Endothelial cell of umbilical vein (primary cell): ENCODE data around the gene OSTC. TPM values are rescaled to one million over a fixed set of nuclear protein-coding genes. Genes with fewer than 3 reads are reported as not detected.

ENCODE experiments used
- BruUV-seq: library from RNA; stranded (reverse); fragments of 400-500 nt; replicated peaks from 2 replicates; lab custom pipeline; 2021; lab: Mats Ljungman, UMichigan
- CTCF ChIA-PET: fragments of 300-600, 350-600 bp; sonication (Branson Sonifier 250); formaldehyde crosslinking; loops from one replicate; lab custom pipeline; 2021; ENCODE audit warnings: antibody characterized with exemption, inconsistent platforms; lab: Charles Lee
- POLR2A ChIA-PET: fragments of 300-600, 350-600 bp; sonication (Branson Sonifier 250); formaldehyde crosslinking; loops from one replicate; lab custom pipeline; 2021; ENCODE audit warnings: antibody characterized with exemption, inconsistent platforms; lab: Charles Lee
- DNase-seq: peaks from one replicate; pipeline ENCODE4 v3.0.0-alpha.2; 2011; ENCODE audit warnings: low read depth, low spot score
- FAIRE-seq: peaks from 2 replicates; lab custom pipeline; 2011; peaks lifted over from hg19 to GRCh38; lab: Jason Lieb, UNC
- H2AFZ ChIP-seq: 2 replicates; pipeline ENCODE4 v1.6.0; 2012; ENCODE audit warnings: low read depth, low read length, control low read depth, inconsistent platforms
- H3K27ac ChIP-seq: 2 replicates; pipeline ENCODE4 v1.5.1; 2011; ENCODE audit warnings: low read depth, mild to moderate bottlenecking, control low read depth, low read length, moderate library complexity; ENCODE audit not compliant: insufficient read depth
- H3K27me3 ChIP-seq, 2 experiments: 2 replicates each; pipeline versions ENCODE4 v1.6.0 to v1.6.1; 2011; ENCODE audit warnings: low read length in 2 of 2, mixed read lengths in 1 of 2; ENCODE audit not compliant: control insufficient read depth in 2 of 2, insufficient read depth in 2 of 2
- H3K36me3 ChIP-seq, 2 experiments: 2 replicates in 1 of 2; 3 replicates in 1 of 2; pipeline ENCODE4 v1.5.1; 2011; ENCODE audit warnings: low read length in 2 of 2, mild to moderate bottlenecking in 1 of 2, moderate library complexity in 1 of 2; ENCODE audit not compliant: control insufficient read depth in 2 of 2, insufficient read depth in 2 of 2; ENCODE audit errors: extremely low read depth in 1 of 2
- H3K4me1 ChIP-seq: 3 replicates; pipeline ENCODE4 v1.5.1; 2011; ENCODE audit warnings: mild to moderate bottlenecking, low read length; ENCODE audit not compliant: control insufficient read depth, insufficient read depth; ENCODE audit errors: extremely low read depth
- H3K4me2 ChIP-seq: 2 replicates; pipeline ENCODE4 v1.6.1; 2011; ENCODE audit warnings: low read length, control low read depth, mixed read lengths; ENCODE audit not compliant: insufficient read depth
- H3K4me3 ChIP-seq, 3 experiments: fragments of 200-600 bp in 1 of 3; sonication (generic), shearing (Covaris generic) in 1 of 3; replicated peaks in 1 of 3; 2 replicates each; pipeline ENCODE4 v1.5.1; 2011 to 2016; ENCODE audit warnings: control low read depth in 3 of 3, low read length in 3 of 3, mild to moderate bottlenecking in 2 of 3, inconsistent platforms in 1 of 3, low read depth in 1 of 3, moderate library complexity in 1 of 3; ENCODE audit not compliant: insufficient read depth in 1 of 3
- H3K79me2 ChIP-seq: 2 replicates; pipeline ENCODE4 v1.6.0; 2012; ENCODE audit warnings: low read length, inconsistent platforms; ENCODE audit not compliant: control insufficient read depth, insufficient read depth
- H3K9ac ChIP-seq: replicated peaks from 2 replicates; pipeline ENCODE3; 2011; ENCODE audit warnings: low read length, control low read depth; ENCODE audit not compliant: insufficient read depth; ENCODE audit errors: extremely low read depth
- H3K9me1 ChIP-seq: replicated peaks from 3 replicates; pipeline ENCODE4 v1.6.0; 2011; ENCODE audit warnings: mild to moderate bottlenecking, low read length; ENCODE audit not compliant: control insufficient read depth, insufficient read depth; ENCODE audit errors: extremely low read depth
- H3K9me3 ChIP-seq: replicated peaks from 2 replicates; pipeline ENCODE4 v1.5.1; 2012; ENCODE audit warnings: low read length, inconsistent platforms; ENCODE audit not compliant: control insufficient read depth, insufficient read depth
- H4K20me1 ChIP-seq: replicated peaks from 2 replicates; pipeline ENCODE3; 2011; ENCODE audit warnings: mild to moderate bottlenecking, low read length; ENCODE audit not compliant: control insufficient read depth, insufficient read depth; ENCODE audit errors: extremely low read depth
- EZH2 ChIP-seq: IDR thresholded peaks from 2 replicates; pipeline ENCODE4 v1.6.1; 2012; ENCODE audit warnings: borderline replicate concordance, low read depth, mild to moderate bottlenecking, moderate library complexity, low read length, inconsistent platforms; ENCODE audit not compliant: severe bottlenecking
- FOS ChIP-seq: IDR thresholded peaks from 2 replicates; pipeline ENCODE4 v1.6.1; 2011; ENCODE audit warnings: mild to moderate bottlenecking, low read length, moderate library complexity, borderline replicate concordance; ENCODE audit not compliant: insufficient read depth
- GATA2 ChIP-seq: IDR thresholded peaks from 2 replicates; pipeline ENCODE4 v1.7.0; 2011; ENCODE audit warnings: low read depth, mild to moderate bottlenecking, moderate library complexity, mixed read lengths, low read length; ENCODE audit not compliant: insufficient read length, insufficient read depth
- JUN ChIP-seq: IDR thresholded peaks from 2 replicates; pipeline ENCODE4 v1.6.1; 2011; ENCODE audit warnings: borderline replicate concordance, low read depth; ENCODE audit not compliant: insufficient read length, insufficient read depth
- MAX ChIP-seq: IDR thresholded peaks from 2 replicates; pipeline ENCODE4 v1.6.1; 2011; ENCODE audit not compliant: insufficient read depth, insufficient read length
- MYC ChIP-seq: IDR thresholded peaks from one replicate; pipeline ENCODE4 v1.6.1; 2011; ENCODE audit warnings: mild to moderate bottlenecking, low read depth, low read length
- POLR2A ChIP-seq: IDR thresholded peaks from 2 replicates; pipeline ENCODE4 v1.6.1; 2012; ENCODE audit warnings: low read depth, mild to moderate bottlenecking, control low read depth, low read length
- POLR2AphosphoS5 ChIP-seq: IDR thresholded peaks from 2 replicates; pipeline ENCODE4 v1.6.1; 2012; ENCODE audit warnings: low read depth, mild to moderate bottlenecking, control low read depth, low read length, moderate library complexity; ENCODE audit not compliant: insufficient read depth
- dilution Hi-C: fragments of 300-500 bp; cut with MboI; formaldehyde crosslinking; loops from one replicate; pipeline ENCODE4 v1.15.0; 2019; ENCODE audit warnings: low sequenced_read_pairs; ENCODE audit not compliant: extremely low pct_ligation_motif_present
- intact Hi-C: fragments of 100-400 bp; cut with micrococcal nuclease; formaldehyde crosslinking; loops from one replicate; pipeline ENCODE4 v1.10.0; 2022
- polyA plus RNA-seq, 4 experiments: library from polyadenylated mRNA; depleted of rRNA in 3 of 4; stranded (reverse) in 3 of 4; unstranded in 1 of 4; fragments of >200 nt; gene quantifications; 2 replicates each; pipeline versions ENCODE4 v1.2.1 to v1.2.3, GENCODE V29; 2011 to 2012; ENCODE audit warnings: missing spikeins in 1 of 4
- total RNA-seq: library from RNA; stranded (reverse); gene quantifications from 2 replicates; pipeline ENCODE4 v1.2.3, GENCODE V29; 2021
- TF ChIP-seq, protein P1 (sequence below), 2 donors: IDR thresholded peaks; 1 replicate in 1 of 2; 2 replicates in 1 of 2; pipeline ENCODE4 v1.5.1; 2011; ENCODE audit warnings: low read length in 2 of 2, mild to moderate bottlenecking in 2 of 2, moderate library complexity in 2 of 2, control low read depth in 1 of 2, inconsistent platforms in 1 of 2, low read depth in 1 of 2; ENCODE audit not compliant: insufficient read depth in 1 of 2; ENCODE audit errors: extremely low read depth in 1 of 2

The OSTC gene
- total and polyA plus RNA-seq, 2 donors (not counting 3 experiments of a cell fraction or from before 2014, with no cell fraction given) = 196 to 310 TPM

DNA sequence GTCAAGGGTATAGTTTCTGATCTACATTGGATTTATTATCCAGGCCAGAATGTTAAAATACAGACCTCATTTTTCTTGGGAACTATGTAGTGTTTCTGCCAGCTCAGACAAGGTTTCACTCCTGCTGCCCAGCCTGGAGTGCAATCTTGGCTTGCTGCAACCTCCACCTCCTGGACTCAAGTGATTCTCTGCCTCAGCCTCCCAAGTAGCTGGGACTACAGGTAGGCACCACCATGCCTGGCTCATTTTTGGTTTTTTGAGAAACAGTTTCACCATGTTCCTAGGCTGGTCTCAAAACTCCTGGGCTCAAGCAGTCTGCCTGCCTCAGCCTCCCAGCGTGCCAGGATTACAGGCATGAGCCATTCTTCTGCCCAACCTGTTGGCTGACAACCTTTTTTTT is 24.3 kb upstream of the OSTC start:
- H3K36me3 ChIP-seq = peaks cover 22 to 41% of the 10 kb centered on the region in 2 experiments
- no peak for FAIRE-seq
- CTCF ChIA-PET = interaction anchor here (1.6 kb wide), 1 partner anchor 607 kb away, joined by 3 read pairs; no protein-coding TSS in a partner anchor
- H3K27me3 ChIP-seq = no peaks in the 10 kb centered on the region
- H4K20me1 ChIP-seq = no peaks in the 10 kb centered on the region
- no TSS peak for BruUV-seq
- no peak overlapping the region for H3K27ac ChIP-seq
- intact Hi-C loops (no loop called here), dilution Hi-C loops (no loop called here)
- H3K9ac ChIP-seq = no peak overlapping the region
- peaks cover 39% of the 10 kb centered on the region for H3K79me2 ChIP-seq
- H3K4me3 ChIP-seq = no peak overlapping the region
- no peak overlapping the region for H2AFZ ChIP-seq
- H3K9me1 ChIP-seq = no peaks in the 10 kb centered on the region
- H3K4me1 ChIP-seq = peaks cover 18% of the 10 kb centered on the region
- POLR2A ChIA-PET = no interaction called here
- DNase-seq = no peak
- no peak overlapping the region for H3K4me2 ChIP-seq
- TF ChIP-seq FOS (no peak), MYC (no peak), GATA2 (no peak), POLR2A (no peak), MAX (no peak), POLR2AphosphoS5 (no peak), EZH2 (no peak), JUN (no peak)
- TF ChIP-seq, protein P1, sequence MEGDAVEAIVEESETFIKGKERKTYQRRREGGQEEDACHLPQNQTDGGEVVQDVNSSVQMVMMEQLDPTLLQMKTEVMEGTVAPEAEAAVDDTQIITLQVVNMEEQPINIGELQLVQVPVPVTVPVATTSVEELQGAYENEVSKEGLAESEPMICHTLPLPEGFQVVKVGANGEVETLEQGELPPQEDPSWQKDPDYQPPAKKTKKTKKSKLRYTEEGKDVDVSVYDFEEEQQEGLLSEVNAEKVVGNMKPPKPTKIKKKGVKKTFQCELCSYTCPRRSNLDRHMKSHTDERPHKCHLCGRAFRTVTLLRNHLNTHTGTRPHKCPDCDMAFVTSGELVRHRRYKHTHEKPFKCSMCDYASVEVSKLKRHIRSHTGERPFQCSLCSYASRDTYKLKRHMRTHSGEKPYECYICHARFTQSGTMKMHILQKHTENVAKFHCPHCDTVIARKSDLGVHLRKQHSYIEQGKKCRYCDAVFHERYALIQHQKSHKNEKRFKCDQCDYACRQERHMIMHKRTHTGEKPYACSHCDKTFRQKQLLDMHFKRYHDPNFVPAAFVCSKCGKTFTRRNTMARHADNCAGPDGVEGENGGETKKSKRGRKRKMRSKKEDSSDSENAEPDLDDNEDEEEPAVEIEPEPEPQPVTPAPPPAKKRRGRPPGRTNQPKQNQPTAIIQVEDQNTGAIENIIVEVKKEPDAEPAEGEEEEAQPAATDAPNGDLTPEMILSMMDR (IDR thresholded peaks at IDR 0.05; ENCODE audit: extremely low read depth in 1 of 2, insufficient read depth in 1 of 2, low read depth in 1 of 2, low read length in 2 of 2) = no peak
- H3K9me3 ChIP-seq = no peaks in the 10 kb centered on the region
